Ishikawa (cell line): ENCODE data around the gene PRRG3.

ENCODE experiments used
- CEBPB ChIP-seq: IDR thresholded peaks from 2 replicates; pipeline ENCODE4 v1.6.1; 2012
- CREB1 ChIP-seq: IDR thresholded peaks from 2 replicates; pipeline ENCODE4 v1.6.1; 2012; ENCODE audit warnings: low read depth
- EGR1 ChIP-seq: IDR thresholded peaks from 2 replicates; pipeline ENCODE4 v1.6.1; 2012
- EP300 ChIP-seq: IDR thresholded peaks from 2 replicates; pipeline ENCODE4 v1.6.1; 2012; ENCODE audit warnings: borderline replicate concordance
- FOXM1 ChIP-seq: IDR thresholded peaks from 2 replicates; pipeline ENCODE4 v1.6.1; 2012; ENCODE audit warnings: low read depth, borderline replicate concordance
- NFIC ChIP-seq: IDR thresholded peaks from 2 replicates; pipeline ENCODE4 v1.6.1; 2012
- RAD21 ChIP-seq: IDR thresholded peaks from 2 replicates; pipeline ENCODE4 v1.6.1; 2012; ENCODE audit warnings: low read depth
- TAF1 ChIP-seq: IDR thresholded peaks from 2 replicates; pipeline ENCODE4 v1.6.1; 2012; ENCODE audit warnings: low read depth, mild to moderate bottlenecking
- TCF12 ChIP-seq: IDR thresholded peaks from 2 replicates; pipeline ENCODE4 v1.6.1; 2012; ENCODE audit warnings: low read depth
- TEAD4 ChIP-seq: IDR thresholded peaks from 2 replicates; pipeline ENCODE4 v1.6.1; 2012
- USF1 ChIP-seq: IDR thresholded peaks from 2 replicates; pipeline ENCODE4 v1.6.1; 2012
- YY1 ChIP-seq: IDR thresholded peaks from 2 replicates; pipeline ENCODE4 v1.6.1; 2012; ENCODE audit warnings: low read depth
- ZBTB7A ChIP-seq: IDR thresholded peaks from 2 replicates; pipeline ENCODE4 v1.6.1; 2012; ENCODE audit warnings: low read depth
- TF ChIP-seq, protein P1 (sequence below): IDR thresholded peaks from 2 replicates; pipeline ENCODE4 v1.6.1; 2012
- TF ChIP-seq, protein P2 (sequence below): IDR thresholded peaks from 2 replicates; pipeline ENCODE4 v1.6.1; 2012; ENCODE audit warnings: low read depth, mild to moderate bottlenecking

PRRG3 gene

DNA sequence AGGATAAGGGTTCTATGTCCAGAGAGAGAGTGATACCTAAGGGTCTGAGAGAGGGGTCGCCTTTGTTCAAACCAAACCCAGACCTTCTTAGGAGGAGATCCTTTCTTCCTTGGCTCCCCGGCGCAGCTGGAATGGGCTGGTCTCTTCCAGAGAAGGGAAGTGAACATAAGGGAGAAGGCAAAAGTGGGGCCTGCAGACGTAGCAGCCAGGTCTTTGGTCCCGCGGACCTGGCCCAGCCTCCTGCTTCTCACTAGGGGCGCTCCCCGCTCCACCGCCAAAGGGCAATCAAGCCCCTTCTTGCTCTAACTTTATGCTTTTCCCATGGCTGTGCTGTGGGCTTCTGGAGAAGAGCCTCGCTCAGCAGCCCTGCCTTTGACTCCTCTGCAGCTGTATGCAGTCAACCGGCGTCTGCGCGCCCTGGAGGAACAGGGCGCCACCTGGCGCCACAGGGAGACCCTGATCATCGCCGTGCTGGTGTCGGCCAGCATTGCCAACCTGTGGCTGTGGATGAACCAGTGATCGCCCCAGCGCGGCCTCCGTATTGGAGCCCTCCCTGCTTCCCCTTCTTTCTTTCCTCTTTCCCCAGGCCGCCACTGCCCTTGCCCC lies 27.1 kb downstream of the PRRG3 start:
- TF ChIP-seq, protein P1, sequence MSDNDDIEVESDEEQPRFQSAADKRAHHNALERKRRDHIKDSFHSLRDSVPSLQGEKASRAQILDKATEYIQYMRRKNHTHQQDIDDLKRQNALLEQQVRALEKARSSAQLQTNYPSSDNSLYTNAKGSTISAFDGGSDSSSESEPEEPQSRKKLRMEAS: no peak
- TF ChIP-seq FOXM1: no peak
- no peak for TF ChIP-seq RAD21
- TF ChIP-seq EP300: no peak
- no peak for TF ChIP-seq EGR1
- TF ChIP-seq NFIC: no peak
- TF ChIP-seq CREB1: no peak
- TF ChIP-seq TCF12: no peak
- TF ChIP-seq TEAD4: no peak
- TF ChIP-seq CEBPB: no peak
- TF ChIP-seq USF1: no peak
- no peak for TF ChIP-seq ZBTB7A
- TF ChIP-seq TAF1: no peak
- TF ChIP-seq, protein P2, sequence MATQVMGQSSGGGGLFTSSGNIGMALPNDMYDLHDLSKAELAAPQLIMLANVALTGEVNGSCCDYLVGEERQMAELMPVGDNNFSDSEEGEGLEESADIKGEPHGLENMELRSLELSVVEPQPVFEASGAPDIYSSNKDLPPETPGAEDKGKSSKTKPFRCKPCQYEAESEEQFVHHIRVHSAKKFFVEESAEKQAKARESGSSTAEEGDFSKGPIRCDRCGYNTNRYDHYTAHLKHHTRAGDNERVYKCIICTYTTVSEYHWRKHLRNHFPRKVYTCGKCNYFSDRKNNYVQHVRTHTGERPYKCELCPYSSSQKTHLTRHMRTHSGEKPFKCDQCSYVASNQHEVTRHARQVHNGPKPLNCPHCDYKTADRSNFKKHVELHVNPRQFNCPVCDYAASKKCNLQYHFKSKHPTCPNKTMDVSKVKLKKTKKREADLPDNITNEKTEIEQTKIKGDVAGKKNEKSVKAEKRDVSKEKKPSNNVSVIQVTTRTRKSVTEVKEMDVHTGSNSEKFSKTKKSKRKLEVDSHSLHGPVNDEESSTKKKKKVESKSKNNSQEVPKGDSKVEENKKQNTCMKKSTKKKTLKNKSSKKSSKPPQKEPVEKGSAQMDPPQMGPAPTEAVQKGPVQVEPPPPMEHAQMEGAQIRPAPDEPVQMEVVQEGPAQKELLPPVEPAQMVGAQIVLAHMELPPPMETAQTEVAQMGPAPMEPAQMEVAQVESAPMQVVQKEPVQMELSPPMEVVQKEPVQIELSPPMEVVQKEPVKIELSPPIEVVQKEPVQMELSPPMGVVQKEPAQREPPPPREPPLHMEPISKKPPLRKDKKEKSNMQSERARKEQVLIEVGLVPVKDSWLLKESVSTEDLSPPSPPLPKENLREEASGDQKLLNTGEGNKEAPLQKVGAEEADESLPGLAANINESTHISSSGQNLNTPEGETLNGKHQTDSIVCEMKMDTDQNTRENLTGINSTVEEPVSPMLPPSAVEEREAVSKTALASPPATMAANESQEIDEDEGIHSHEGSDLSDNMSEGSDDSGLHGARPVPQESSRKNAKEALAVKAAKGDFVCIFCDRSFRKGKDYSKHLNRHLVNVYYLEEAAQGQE: no peak
- no peak for TF ChIP-seq YY1

- TF ChIP-seq TAF1: no peak
- TF ChIP-seq, protein P1: no peak
- TF ChIP-seq RAD21: no peak
- no peak for TF ChIP-seq CREB1
- TF ChIP-seq EP300: no peak
- TF ChIP-seq NFIC: no peak
- no peak for TF ChIP-seq ZBTB7A
- TF ChIP-seq, protein P2: no peak
- TF ChIP-seq EGR1: no peak
Observed at GRCh38 chrX:151723156-151723760, 28.0 kb downstream of the PRRG3 start.

GRCh38 chrX:151724563-151725337 lies 29.5 kb downstream of the PRRG3 start:
- TF ChIP-seq ZBTB7A: no peak
- TF ChIP-seq TCF12: no peak
- TF ChIP-seq NFIC: no peak
- TF ChIP-seq CREB1: no peak
- no peak for TF ChIP-seq FOXM1
- no peak for TF ChIP-seq YY1
- no peak for TF ChIP-seq CEBPB

DNA sequence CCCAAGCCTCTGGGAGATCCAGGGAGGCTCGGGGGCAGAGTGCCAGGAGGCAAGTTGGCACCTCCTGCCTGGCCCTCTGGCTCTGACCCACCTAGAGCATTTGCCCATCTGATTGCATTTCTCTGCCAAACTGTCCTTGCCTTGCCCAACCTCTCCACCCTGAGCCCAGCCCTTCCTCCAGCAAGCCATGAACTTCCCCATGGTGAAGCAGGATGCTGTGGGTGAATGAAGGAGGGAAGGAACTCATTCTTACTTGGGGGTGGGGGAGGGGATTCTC lies 30.0 kb downstream of the PRRG3 start:
- TF ChIP-seq ZBTB7A: no peak

GRCh38 chrX:151726751-151727150 lies 31.5 kb downstream of the PRRG3 start:
- no peak for TF ChIP-seq EGR1
- TF ChIP-seq, protein P1: no peak
- no peak for TF ChIP-seq NFIC
- no peak for TF ChIP-seq RAD21
- no peak for TF ChIP-seq ZBTB7A
- no peak for TF ChIP-seq YY1
- TF ChIP-seq CREB1: no peak
- TF ChIP-seq TAF1: no peak
- TF ChIP-seq TCF12: no peak
- no peak for TF ChIP-seq CEBPB
- TF ChIP-seq TEAD4: no peak
- no peak for TF ChIP-seq EP300
- no peak for TF ChIP-seq USF1
- no peak for TF ChIP-seq FOXM1
- TF ChIP-seq, protein P2: no peak
